HG02571 (cell line): ENCODE results near the gene SSC4D.
A peak's percentile ranks its signal among the peaks of the same experiment; 100 is the strongest.
"Not testable (repeated sequence)": the region's sequence is repeated elsewhere in the genome, so short reads cannot be mapped to it uniquely, and the experiment has no call there.

ENCODE experiments used
- ATAC-seq: cut with Tn5 transposase; IDR thresholded peaks from one replicate; pipeline ENCODE4 v1.9.1; 2021; ENCODE audit warnings: mild to moderate bottlenecking, moderate library complexity; ENCODE audit not compliant: unreplicated experiment

The SSC4D gene

DNA sequence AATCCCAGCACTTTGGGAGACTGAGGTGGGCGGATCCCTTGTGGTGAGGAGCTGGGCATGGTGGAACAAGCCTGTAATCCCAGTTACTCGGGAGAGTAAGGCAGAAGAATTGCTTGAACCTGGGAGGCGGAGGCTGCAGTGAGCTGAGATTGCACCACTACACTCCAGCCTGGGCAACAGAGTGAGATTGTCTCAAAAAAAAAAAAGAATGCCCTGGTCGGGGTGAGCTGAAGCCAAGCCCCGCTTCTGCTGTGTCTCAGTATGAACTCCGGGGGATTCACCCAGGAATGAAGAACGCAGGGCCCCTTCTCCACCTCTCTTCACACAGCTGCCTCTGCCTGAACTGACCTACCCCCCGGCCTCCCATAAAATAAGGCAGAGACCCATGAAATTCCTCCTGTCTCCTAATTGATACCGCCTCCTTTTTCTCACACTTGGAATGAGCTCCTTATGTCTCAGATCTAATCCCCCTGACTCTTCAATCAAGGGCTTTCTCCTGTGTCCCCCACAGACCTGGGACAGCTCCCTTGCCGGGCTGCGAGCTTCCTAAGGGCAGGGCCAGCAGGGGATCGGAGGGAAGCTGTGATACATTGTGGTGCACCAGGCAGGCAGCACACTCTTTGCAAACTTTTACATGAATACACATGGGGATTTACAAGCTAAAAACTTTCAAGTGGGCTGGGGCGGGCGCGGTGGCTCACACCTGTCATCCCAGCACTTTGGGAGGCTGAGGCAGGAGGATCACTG lies 14.3 kb upstream of the SSC4D start:
- no peak for ATAC-seq

DNA sequence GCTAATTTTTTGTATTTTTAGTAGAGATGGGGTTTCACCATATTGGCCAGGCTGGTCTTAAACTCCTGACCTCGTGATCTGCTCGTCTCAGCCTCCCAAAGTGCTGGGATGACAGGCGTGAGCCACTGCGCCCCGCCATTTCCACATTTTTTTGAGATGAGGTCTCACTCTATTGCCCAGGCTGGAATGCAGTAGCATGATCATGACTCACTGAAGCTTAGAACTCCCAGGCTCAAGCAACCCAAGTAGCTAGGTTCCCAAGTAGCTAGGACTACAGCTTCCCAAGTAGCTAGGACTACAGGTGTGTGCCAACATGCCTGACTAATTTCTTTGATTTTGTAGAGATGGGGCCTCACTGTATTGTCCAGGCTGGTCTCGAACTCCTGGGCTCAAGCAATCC lies 11.6 kb upstream of the SSC4D start:
- not testable (repeated sequence) for ATAC-seq

DNA sequence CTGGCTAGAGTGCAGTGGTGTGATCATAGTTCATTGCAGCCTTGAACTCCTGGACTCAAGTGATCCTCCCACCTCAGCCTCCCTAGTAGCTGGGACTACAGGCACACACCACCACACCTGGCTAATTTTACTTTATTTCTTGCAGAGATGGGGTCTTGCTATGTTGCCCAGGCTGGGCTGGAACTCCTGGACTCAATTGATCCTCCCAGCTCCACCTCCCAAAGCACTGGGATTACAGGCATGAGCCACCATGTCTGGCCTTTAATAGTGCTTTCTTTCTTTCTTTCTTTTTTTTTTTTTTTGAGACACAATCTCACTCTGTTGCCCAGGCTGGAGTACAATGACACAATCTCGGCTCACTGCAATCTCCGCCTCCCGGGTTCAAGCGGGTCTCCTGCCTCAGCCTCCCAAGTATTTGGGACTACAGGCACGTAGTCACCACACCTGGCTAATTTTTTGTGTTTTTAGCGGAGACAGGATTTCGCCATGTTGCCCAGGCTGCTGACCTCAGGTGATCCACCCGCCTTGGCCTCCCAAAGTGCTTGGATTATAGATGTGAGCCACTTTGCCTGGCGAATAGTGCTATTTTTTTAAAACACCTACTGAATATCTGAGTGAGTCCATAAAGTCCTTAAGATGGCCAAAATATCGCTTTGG lies 8.3 kb upstream of the SSC4D start:
- ATAC-seq, result not testable (repeated sequence)

DNA sequence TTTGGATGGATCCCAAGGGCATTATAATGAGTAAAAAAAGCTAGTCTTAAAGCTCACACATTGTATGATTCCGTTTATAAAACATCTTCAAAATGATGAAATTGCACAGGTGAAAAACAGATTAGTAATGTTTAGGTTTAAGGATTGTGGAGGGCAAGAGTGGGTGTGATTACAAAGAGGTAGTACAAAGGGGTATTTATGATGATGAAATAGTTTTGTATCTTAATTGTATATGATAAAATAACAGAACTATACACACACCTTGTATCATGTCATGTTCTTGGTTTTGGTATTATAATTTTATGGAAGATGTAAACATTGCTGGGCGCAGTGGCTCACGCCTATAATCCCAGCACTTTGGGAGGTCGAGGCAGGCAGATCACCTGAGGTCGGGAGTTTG lies 2.8 kb upstream of the SSC4D start:
- ATAC-seq, result no peak

DNA sequence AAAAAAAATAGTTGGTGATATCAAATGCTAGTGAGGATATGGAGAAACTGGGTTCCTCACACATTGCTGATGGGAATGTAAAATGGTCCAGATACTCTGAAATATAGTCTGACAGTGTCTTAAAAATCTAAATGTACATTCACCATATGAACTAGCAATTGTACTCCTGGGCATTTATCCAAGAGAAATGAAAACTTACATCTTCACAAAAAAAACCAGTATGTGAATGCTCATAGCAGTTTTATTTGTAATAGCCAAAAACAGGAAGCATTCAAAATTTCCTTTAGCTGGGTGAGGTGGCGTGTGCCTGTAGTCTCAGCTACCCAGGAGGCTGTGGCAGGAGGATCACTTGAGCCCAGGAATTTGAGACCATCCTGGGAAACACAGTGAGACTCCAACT lies 2.1 kb upstream of the SSC4D start:
- no peak for ATAC-seq

DNA sequence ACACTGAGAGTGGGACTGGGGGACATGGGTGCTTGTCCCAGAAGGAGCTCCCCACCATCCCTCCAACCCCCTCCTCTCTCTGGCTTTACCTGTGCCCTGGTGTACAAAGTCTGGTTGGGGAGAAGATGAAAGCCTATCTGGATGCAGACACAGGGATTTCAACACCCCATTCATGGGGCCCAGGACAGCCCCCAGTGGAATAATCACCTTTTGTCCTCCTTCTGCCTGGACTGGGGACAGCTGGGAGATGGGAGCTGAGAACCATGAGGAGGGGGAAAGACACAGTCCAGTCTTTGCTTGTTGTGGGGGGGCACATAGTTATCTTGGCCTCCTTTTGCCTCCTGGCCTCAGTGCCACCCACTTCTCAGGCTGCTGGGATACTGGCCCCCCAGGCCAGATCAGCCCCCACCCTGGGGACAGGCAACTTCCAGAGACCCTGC lies 1.4 kb downstream of the SSC4D start:
- ATAC-seq, result no peak

DNA sequence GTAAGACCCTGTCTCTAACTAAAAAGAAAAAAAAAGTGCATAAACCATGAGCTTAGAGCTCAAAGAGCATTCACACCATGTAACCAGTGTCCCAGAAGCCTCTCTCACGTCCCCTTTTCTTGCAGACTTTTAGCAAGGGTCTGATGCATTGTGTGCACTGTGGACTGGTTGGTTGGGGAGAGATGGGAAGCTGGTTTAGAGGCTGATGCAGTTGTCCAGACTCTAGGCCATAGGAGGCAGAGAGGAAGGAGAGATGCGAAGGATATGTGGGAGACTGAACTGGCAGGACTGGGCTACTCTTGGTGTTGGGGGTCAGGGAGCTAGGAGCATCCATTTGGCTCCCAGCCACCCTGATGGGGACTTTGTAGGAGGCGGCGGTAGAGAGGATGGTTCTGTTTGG lies 1.8 kb downstream of the SSC4D start:
- no peak for ATAC-seq

DNA sequence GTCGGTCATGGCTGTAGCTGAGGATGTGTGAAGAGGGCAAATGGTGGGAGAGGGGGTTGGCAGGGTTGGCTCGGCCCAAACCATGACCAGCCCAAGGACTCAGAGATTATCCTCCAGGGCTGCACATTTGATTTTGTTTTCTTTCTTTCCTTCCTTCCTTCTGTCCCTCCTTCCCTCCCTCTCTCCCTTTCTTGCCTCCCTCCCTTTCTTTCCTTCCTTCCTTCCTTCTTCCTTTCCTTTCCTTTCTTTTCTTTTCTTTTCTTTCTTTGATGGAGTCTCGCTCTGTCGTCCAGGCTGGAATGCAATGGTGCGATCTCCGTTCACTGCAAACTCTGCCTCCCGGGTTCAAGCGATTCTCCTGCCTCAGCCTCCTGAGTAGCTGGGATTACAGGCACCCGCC lies 3.8 kb downstream of the SSC4D start:
- no peak for ATAC-seq

DNA sequence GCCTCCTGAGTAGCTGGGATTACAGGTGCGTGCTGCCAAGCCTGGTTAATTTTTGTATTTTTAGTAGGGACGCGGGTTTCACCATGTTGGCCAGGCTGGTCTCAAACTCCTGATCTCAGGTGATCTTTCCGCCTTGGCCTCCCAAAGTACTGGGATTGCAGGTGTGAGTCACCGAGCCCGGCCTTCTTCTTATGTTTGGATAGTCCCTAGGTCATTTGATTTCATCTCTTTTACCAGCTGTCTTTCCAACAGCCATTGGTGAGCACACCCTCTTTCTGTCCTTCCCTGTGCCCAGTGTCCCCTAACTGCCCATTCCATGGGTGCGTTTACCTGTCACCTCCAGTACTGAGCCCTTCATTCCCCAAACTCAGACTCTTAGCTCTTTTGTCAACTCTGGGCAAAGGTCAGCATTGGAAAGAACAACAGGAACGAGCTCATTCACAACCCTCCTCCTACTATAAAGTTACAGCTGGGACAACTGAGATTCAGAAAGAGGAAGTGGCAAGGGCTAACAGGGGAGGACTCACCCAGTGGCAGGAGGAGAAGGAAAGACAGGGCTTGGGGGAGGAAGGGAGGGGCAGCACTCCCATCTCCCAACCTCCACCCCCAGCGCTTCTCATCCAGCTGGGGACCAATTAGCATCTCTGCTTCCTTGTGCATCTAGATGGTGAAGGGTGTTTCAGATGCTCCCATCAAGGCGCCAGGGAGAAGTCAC lies 5.6 kb downstream of the SSC4D start:
- no peak for ATAC-seq

DNA sequence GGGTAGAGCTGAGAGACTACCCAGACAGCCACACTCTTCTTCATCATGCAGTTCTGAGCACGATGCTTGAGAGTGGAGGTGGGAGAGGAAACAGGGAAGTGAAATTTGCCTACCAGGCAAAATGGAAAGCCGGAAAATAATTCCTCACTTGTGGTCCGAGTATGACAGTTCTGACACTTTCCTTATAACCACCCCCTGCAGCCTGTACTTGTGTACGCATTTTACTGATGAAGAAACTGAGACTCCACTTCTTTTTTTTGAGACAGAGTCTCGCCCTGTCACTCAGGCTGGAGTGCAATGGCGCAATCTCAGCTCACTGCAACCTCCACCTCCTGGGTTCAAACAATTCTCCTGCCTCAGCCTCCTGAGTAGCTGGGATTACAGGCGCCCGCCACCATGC lies 6.4 kb downstream of the SSC4D start:
- ATAC-seq, result not testable (repeated sequence)

DNA sequence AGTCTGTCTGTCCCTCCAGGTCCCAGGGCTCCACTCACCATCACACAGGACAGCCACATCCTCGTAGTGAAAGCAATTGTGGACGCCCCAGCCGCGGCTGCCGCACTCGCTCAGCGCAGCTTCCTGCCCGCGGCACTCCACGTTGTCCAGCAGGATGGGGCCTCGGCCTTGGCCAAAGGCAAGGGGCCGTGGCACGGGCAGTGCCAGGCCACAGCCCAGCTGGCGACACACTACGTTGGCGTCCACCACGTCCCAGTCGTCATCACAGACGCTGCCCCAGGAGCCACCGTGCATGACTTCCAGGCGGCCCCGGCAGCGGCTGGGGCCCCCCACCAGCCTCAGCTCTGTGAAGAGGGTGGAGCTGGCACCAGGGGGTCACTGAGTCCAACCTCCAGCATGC lies 9.2 kb downstream of the SSC4D start:
- ATAC-seq, result no peak

DNA sequence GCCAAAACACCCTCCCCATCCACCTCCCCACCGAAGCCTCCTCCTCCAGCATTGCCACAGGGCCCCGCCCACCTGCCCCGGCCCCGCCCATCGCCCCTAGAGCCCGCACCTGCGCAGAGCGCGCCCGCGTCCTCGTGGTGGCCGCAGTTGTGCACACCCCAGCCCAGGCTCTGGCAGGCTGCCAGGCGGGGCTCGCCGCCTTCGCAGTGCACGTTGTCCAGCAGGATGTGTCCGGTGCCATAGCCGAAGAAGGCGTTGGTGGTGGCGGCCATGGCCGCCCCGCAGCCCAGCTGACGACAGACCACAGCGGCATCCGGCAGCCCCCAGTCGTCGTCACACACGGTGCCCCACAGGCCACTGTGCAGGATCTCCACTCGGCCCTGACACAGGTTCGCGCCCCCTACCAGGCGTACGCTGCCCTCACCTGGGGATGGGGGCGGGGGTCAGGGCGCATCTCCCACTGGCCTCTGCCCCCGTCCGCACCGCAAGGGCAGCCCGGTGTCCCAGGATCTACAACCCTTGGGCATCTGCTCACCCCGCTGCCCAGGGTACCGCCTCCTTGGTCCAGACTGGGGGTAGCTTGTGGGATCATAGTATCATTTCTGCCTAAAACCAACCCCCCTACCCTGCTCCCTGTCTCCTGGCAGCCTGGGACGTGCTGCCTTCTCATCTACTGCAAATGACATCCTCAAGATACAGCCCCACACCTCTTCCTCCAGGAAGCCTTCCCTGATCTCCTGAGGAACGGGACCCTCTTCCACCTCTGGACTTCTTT lies 11.9 kb downstream of the SSC4D start:
- no peak for ATAC-seq

DNA sequence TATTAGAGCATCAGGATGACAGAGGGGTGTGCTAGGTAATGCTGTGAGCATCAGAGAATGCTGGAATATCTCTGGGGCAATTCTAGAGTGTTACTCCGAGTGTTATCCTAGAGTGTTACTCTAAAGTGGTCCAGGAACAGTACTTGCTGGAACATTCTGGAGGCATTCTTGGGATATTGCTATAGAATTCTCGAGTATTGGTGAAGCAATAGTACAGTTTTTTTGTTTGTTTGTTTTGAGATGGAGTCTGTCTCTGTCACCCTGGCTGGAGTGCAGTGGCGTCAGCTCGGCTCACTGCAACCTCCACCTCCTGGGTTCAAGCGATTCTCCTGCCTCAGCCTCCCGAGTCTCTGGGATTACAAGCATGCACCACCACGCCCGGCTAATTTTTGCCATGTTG lies 12.6 kb downstream of the SSC4D start:
- ATAC-seq, result no peak

DNA sequence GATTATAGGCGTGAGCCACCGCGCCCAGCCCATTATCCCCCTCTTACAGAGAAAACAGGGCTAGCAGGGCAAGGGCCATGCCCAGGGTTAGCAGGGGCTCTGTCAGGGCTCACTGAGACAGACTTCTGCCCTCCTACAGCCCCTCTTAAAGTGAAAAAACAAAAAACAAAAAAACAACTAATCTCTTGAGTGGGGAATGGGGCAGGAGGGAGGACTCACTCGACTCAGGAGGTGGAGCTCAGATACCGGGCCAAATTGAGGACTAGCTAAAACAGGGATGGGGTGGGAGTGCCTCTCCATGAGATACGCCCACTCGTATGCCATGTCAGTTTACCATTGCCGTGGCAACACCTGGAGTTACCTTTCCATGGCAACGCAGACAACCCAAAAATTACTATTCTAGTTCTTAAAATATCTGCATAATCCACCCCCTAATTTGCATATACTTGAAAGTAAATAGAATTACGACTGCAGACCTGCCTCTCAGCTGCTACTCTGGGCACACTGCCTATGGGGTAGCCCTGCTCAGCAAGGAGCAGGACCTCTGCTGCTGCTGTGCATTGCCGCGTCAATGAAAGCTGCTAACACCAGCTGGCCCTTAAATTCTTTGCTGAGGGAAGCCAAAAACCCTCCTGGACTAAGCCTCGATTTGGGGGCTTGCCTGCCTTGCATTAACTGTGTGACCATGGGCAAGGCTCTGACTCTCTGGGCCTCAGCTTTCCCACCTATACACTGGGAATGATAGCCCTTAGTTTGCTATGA lies 13.4 kb downstream of the SSC4D start:
- ATAC-seq, result no peak

DNA sequence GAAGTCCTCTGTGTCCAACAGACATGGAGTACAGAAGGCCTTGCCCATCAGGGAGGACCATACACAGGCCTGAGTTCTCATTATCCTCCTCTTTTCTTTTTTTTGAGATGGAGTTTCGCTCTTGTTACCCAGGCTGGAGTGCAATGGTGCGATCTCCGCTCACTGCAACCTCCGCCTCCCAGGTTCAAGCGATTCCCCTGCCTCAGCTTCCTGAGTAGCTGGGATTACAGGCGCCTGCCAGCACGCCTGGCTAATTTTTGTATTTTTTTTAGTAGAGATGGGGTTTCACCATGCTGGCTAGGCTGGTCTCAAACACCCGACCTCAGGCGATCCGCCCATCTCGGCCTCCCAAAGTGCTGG lies 13.9 kb downstream of the SSC4D start:
- not testable (repeated sequence) for ATAC-seq

DNA sequence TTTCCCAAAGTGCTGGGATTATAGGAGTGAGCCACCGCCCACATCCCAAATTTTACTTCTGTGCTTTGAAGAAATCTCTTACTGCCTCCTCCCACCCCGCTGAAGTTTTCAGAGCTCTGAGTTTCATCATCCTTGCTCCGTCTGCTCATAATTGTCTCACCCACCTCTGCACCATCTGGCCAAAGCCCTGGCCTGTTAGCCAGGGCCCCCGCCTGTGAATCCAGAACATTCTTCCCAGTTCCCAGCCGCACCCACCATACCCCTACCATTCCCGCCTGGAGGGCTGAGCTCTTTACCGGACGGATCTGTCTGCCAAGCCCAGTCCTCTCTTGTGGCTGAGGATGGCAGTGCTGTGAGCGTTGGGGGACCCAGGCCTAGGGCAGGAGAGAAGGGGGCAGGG lies 14.5 kb downstream of the SSC4D start:
- no peak for ATAC-seq

DNA sequence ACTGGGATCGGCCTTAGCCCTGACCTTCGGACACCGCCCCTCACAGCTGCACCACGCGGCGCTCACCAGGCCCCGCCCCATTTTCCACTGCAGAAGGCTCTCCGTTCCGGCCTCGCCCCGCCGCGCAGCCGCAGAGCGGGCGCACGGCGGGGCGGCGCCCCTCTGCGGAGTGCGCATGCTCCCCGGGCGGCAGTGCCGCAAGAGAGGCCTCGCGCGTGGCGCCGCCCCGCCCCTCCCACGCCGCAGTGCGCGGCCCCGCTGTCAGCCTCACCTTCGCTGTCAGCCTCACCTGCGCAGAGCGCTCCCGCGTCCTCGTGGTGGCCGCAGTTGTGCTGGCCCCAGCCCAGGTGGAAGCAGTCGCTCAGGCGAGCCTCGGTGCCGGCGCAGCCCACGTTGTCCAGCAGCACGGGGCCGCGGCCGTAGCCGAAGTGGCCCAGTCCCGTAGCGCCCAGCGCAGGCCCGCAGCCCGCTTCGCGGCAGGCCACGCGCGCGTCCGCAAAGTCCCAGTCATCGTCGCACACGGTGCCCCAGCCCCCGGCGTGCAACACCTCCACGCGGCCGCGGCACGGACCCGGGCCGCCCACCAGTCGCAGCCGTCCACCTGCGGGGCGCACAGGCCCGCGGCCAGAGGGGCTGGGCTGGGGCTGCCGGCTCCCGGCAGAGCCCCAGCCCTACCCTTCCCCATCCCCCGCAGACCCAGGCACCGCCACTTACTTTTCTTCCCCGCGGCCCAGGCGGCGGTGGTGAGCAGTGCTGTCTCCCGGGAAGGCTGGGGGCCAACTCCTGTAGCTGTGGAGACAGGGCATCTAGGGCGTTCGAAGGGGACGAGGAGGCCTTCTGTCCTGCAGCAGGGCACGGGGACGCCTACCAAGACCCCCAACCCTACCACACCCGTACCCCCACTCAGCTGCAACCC lies 16.1 kb downstream of the SSC4D start:
- peak; percentile 87 for ATAC-seq

DNA sequence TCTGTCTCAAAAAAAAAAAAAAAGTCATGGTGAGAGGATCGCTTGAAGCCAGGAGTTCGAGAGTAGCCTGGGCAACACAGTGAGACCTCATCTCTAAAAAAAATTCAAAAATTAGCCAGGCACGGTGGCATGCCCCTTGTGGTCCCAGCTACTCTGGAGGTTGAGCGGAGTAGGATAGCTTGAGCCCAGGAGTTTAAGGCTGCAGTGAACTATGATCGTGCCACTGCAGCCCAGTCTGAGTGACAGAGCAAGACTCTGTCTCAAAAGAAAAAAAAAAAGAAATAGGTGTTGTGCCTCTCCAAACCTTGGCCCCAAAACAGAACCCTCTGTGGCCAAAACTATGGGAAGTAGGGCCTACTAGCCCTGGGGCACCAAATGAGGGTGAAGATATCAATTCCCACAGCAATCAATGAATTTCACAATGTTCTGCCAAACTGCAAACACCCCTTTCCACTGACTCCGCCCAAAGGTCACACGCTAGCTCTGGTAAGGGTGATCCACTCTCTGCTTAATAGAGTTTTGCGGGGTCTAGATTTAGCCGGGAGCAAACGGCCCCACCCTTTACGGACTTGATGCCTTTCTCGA lies 16.9 kb downstream of the SSC4D start:
- ATAC-seq, result no peak

DNA sequence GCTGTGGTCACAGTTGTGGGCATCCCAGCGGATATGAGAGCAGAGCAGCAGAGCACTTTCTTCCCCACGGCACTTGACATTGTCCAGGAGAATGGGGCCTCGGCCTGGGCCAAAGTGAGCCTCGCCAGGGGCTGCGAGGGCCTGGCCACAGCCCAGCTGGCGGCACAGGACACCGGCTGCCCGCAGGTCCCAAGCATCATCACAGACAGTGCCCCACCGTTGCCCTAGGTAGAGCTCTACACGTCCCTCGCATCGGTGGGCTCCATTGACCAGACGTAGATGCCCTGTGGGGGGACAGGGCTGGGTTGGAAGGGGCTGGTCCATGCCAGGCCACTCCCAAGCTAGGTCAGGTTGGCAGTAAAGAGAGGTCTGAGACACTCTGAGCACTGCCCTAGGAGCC lies 19.4 kb downstream of the SSC4D start:
- ATAC-seq, result no peak
